COR-L47 (cell line): ENCODE measurements around the gene ADAMTS16.

Experiments used
- DNase-seq: peaks from one replicate; lab custom pipeline; 2025; lab: John Stamatoyannopoulos, UW

The ADAMTS16 gene

DNA sequence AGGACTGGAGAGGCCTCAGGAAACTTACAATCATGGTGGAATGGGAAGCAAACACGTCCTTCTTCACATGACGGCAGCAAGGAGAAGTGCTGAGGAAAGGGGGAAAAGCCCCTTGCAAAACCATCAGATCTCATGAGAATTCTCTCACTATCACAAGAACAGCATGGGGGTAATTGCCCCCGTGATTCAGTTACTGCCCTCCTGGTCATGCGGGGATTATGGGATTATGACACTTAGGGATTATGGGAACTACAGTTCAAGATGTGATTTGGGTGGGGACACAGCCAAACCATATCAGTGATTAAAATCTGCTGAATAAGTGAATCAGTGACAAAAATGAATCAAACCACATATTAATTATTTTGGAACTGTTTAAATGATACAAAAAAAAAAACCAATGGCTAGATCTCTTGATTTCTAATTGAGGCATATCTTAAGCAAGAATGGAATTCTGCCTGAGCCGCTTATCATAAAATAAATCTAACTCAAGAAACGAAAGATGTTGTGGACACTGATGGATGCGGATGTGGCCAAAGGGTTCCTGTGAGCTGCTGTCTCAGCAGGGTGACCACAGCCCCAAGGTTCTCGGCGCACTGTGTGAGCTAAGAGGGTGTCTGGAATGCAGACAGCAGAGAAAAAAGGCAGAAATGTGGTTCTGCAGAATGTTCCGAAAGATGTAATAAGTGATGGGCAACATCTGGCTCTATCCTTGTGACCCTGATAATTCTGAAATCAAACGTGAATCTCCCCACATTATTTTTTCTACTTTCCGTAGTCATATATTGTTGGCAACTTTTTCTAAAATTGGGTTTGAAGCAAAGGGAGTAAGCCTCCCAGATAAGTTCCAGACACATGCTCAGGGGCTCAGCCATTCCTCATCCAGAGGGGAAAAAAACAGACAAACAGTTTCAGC, 175.2 kb downstream of the ADAMTS16 start:
- no peak for DNase-seq

DNA sequence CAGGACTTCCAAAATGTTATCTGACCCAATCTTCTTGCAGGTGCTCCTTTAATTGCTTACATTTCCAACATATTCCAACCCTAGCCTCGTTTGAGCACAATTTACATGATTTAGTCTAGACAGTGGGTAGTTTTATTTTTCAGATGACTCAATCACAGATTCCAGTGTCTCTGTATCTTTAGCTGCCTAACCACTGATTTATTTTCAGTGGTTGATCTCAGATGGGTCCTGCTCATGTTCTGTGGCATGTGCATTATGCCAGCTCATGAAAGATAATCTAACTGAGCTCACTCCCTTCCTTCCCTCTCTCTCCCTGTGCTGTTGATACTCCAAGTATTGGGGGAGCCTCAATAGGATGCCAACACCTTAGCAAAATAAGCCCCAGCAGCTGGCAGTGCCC, 176.2 kb downstream of the ADAMTS16 start:
- no peak for DNase-seq

DNA sequence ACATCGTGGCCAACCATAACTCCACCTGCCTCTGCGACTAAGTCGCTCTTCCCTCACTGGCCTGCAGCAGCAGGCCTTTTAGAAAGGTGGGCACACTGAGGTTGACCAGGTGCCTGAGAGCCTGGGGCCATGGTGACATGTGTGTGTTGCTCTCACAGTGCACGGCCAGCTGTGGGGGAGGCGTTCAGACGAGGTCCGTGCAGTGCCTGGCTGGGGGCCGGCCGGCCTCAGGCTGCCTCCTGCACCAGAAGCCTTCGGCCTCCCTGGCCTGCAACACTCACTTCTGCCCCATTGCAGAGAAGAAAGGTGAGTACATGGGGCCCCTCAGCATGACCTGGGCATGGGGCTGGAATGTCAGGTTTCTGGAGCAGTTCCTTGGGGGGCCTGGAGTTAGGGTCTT, 177.8 kb downstream of the ADAMTS16 start:
- DNase-seq = no peak

DNA sequence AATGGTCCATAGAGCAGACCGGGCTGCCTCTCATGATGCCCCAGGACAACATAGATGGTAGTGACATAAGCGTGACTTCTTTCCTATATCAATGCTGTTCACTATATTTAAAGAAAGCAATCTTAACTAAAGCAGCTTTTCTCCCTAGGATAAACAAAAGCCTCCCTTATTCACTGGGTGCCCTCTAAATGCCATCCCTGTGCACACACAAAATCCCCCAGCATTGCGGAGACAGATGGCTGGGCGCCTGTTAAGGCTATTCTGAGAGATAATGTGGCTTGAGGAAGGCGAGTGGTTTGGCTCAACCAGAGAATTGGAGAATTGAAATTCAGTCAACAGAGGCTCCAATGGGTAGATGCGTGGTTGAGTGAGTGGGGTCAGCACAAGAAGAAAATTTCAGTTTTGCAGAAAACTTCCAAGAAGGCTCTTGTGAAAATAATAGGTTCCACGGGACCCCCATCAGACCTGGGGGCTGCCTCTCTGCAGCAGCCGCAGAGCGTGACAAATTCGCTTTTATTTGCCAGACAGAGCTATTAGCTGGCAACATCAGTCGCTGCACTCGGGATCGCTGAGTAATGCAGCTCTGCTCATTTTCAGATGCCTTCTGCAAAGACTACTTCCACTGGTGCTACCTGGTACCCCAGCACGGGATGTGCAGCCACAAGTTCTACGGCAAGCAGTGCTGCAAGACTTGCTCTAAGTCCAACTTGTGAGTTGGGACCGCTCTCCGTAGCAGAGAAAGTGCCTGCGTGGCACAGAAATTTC, 178.5 kb downstream of the ADAMTS16 start:
- no peak for DNase-seq

DNA sequence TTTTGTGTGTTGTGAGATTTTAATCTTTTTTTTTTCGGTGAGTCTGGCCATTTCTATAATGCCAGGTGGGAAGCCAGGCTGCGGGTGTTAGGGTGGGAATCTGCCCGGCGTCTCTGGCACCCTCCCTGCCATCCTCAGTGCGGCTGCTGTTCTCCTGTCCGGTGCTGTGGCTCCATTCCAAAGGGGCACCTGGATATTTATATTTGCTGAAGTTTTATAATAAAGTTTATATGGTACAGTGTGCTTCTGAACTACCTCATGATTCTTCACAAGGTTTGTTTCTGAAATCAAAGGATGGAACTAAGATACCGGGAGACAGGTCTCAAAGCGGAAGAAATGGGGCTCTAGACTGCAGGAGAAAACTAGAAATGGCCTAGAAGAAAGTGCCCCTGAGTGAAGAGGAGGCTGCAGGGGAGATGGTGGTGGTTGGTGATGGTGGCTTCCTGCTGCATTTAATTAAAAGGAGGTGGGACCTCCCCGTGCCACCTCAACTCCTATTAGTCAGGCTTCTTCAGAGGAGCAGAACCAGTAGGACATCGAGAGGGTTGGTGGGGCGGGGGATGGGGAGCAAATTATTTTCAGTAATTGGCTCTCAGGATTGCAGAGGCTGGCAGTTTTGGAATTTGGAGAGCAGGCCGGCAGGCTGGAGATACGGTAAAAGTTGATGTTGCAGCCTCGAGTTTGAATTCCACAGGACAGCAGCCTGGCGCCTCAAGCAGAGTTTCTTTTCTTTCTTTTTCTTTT, 180.1 kb downstream of the ADAMTS16 start:
- no peak for DNase-seq

DNA sequence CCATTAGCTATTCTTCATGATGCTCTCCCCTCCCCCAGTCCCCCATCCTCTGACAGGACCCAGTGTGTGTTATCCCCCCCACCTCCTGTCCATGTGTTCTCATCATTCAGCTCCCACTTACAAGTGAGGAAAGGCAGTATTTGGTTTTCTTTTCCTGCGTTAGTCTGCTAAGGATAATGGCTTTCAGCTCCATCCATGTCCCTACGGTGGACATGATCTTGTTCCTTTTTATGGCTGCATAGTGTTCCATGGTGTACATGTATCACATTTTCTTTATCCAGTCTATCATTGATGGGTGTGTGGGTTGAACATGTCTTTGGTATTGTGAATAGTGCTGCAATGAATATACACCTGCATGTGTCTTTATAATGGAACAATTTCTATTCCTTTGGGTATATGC, 181.0 kb downstream of the ADAMTS16 start:
- DNase-seq = no peak

DNA sequence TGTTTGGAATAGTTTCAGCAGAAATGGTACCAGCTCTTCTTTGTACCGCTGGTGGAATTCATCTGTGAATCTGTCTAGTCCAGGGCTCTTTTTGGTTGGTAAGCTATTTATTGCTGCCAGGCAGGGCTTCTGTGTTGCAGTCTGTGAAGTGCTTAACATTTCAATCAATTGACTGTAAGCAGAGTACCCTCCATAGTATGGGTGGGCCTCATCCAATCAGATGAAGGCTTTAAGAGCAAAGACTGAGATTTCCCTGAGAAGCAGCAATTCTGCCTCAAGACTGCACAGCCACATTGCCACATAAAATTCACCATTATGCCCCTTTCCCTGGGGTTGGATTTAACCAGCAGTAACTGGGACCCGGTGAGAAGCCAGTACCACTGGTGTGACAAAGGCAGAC, 183.4 kb downstream of the ADAMTS16 start:
- no peak for DNase-seq

DNA sequence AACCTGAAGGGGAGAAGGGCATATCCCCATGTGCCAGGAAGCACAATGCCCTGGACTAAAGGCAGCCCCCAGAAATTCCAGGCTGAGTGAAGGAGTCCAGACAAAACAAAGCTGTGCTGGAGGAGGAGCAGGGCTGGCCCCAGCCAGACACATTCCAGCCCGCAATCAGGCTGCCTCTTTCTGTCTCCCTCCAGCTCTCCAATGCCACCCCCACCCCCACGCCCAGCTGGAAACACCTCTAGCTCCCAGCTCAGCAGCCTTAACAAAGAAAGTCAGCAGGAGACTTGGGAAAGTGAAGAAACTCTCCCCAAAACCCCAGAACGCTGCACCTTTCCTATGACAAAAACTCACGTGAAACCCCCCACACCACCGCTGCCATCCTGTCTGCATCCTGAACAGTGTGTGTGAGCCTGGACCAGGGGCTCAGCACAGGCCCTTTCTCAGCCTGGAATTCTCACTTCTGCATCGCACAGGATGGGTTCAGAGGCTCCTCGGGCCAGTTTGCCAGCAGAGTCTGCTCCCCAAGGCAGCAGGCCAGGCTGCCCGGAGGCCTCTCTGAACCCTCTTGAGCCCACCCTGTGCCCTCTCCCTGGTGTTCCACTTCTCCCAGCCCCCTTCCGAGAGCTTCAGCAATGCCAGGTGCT, 186.1 kb downstream of the ADAMTS16 start:
- DNase-seq = no peak

DNA sequence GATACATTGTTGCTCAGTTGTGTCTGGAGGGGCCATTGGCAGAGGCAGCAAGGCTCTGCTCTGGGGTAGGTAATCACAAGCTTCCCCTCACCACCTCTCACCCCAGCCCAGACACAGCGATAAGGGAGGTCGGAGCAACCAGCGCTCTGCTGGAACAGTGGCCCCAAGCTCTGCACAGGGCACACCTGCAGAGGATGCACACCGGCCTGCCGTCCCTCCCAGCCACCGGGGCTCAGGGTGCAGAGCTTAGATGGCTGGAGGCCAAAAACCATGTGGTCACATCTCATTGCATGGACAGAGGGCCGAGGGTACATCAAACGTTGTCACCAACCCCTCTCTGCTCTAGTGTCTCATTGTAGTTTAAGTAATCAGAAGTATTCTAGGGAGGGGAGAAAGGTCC, 187.0 kb downstream of the ADAMTS16 start:
- no peak for DNase-seq

DNA sequence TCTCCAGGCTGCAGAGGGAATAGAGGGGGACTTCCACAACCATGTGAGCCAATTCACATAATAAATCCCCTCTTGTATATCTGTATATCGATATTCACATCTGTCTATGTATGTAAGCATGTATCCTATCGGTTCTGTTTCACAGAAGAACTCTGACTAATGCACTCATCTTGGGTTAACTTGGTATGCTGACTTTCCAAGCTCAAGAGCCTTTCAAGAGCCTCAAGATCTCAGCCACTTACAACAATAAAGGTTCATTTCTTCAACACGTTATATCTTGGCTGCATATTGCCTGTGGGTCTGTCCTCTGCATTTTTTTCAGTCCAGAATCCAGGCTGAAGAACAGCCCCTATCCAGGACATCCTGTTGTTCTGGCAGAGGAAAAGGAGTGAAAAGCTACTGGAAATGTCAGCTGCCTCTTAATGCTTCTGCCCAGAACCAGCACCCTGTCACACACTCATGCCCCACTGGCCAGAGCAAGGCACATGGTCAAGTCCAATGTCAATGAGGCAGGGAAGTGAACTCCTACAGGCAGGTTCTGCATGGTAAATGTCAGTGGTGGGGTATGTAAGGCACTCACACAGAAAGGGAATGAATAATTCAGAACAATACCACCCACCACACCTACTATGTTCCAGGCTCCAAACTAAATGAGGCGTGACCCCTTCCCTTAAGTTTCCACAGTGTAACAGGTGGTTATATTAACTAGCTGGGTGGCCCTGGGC, 190.8 kb downstream of the ADAMTS16 start:
- DNase-seq = no peak

DNA sequence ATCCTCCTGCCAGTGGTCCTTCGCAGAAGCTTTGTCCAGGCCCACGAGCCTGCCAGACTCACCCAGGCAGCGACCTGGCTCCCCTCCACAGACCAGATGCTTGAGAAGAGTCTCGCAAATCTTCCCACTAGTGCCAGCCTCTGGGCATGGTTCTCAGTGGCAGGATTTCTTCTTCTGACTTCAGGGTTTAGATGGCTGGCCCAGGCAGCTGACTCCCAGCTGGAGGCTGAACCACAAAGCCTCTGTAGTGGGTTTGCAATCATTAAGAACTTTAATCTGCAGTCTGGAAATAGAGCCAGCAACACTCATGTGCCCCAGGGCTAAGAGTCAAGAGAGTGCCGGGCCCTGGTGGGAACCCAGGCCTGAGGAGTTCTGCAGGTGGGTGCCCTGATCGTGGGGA, 191.7 kb downstream of the ADAMTS16 start:
- DNase-seq = no peak

DNA sequence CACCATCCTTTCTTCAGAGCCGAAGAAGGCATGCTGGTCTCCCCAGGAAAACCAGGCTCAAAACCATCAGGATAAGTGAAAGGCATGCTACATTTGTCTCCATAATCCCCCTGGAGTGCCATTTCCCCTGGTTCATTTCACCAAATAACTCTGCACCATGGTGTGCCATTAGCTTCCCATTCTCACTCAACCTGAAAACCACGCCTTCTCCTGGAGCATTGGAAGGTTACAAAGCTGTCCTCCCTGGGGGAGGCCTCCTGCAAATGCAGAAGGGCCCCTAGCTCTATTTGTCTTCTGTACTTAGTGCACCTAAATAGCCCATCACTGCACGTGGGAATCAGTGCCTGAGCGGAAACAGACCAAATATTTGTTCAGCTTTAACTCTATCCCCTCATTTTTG, 192.2 kb downstream of the ADAMTS16 start:
- no peak for DNase-seq

DNA sequence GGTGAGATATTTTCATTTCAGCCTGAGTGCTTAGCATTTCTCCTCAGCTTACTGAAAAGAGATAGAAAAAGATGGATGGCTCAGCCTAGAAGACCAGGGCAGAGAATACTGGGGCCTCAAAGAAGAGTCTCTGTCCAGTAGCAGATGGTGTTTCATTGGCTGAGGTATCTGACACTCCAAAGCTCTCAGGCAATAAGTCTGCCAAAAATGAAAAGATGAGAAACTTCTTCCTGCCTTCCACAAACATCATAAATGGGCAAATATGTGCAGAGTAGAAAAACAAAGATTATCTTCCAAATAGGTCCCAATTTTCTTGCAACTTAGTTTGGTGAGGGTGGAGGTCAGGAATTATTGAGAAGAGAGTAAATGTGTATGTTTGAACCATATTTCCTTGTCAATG, 195.0 kb downstream of the ADAMTS16 start:
- no peak for DNase-seq

DNA sequence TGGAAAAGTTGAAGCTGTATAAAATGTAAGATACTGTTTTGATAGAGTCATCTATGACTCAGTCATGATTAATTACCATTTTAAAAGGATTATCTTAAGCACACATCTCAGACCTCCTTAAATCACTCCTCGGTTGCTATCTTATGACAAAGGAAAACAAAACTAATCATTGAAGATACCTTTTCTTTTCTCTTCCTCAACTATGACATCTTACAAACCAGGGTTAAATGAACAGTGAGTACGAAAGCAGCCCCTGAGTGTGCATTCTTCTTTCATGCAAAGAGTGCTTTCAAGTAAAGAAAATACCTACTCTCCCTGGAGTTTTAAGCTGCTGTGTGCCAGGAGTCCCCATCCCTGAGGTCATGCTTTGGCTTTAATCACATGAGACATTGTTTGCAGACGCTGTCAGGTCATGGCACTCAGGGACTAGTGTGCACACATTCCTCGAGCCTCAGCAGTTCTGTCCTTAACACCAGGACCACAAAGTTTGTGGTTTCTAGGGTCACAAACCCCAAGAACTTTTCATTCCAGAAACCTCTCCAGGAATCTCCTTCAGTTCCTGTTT, 195.7 kb downstream of the ADAMTS16 start:
- no peak for DNase-seq

DNA sequence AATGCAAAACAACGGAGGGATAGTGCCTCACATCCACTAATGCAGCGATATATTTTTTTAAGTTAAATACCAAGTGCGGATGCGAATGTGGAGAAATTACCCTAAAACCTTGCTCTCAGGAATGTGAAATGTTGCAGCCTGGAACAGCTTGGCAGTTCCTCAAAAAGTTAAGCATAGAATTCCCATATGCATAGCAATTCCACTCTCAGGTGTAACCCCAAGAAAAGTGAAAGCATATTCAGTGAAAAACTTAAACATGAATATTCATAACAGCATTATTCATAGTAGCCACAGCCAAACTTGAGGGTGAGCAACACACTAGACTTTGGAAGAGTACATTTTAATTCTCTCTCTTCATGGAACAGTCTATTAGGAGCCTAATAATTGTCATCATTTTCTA, 199.1 kb downstream of the ADAMTS16 start:
- no peak for DNase-seq

DNA sequence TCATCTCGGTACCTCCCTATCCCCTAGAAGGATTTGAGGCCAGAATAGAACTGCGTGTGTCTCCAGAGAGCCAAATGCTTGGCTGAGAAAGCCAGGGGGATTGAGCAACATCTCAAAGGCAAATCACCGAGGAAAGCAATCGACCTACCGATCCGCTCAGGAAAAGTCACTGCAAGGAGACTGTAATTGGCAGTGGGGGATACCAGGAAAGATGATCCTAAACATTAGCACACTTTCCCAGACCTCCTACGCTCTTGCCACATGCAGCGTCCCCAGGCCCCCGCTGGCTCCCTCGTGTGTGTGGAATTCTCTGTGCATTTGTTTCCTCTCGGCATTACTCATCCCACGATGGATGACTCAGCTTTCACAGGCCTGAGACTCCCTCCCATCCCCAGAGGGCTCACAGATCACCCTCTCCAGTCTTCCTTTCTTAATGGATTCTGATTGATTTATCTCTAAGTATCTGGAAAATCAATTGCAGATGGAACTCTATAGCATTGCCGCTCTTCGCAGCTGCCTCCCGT, 200.1 kb downstream of the ADAMTS16 start:
- DNase-seq = no peak

DNA sequence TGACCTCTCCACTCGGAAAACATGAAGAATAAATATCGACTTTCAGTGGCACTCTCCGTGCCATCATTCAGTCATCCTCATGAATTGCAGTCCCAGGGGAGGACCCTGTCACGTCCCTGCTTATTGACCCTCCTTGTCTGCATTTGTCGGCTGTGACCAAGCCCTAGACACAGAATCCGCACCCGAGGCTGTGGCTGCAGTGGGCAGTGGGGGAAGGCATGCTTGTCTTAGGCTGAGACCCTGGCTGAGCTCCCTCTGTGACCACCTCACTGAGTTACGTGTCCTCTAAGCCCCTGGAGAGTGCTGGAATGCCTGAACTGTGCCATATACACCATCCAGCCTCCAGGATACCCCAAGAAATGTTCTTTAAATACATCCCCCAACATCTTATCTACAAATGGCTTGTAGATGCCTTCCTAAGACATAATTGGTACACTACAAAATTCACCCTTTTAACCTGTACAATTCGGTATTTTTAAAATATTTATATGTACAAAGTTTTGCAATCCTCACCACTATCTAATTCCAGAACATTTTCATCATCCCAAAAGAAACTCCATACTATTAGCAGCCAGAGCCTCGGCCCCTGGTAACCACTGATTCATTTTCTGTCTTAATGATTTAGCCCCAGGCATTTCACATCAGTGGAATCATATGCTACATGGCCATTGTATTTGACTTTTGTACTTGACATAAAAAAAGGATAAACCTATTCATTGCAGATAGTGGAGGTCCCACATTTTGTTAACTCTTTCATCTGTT, 201.6 kb downstream of the ADAMTS16 start:
- no peak for DNase-seq

DNA sequence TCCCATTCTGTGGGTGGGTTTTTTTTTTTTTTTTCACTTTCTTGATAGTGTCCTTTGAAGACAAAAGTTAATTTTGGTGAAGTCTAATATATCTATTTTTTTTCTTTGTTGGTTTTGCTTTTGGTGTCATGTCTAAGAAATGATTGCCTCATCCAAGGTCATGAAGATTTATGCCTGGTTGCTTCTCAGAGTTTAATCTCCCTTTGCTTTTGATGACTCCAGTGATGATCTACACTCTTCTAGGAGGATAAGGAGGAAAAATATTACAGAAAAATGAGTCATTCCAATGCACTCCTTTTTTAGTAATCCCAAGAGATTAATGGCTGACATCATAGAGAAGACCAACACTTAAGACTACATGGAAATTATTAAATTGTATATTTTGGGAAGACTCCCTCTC, 202.7 kb downstream of the ADAMTS16 start:
- DNase-seq = no peak

DNA sequence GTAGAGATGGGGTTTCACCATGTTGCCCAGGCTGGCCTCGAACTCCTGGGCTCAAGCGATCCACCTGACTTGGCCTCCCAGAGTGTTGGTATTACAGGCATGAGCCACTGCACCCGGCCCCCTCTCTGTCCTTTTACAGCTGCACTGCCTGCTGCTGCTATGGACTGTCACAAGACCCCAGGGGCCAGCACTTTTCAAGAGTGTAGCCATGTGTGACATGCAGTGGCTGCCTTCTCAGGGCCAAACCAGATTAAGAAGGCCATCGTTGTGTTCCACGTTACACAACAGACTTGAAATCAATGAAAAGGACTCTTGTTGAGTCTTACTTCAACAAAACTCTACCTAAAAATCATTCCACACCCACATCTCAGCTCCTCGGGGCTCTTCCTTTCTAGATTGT, 203.4 kb downstream of the ADAMTS16 start:
- no peak for DNase-seq

DNA sequence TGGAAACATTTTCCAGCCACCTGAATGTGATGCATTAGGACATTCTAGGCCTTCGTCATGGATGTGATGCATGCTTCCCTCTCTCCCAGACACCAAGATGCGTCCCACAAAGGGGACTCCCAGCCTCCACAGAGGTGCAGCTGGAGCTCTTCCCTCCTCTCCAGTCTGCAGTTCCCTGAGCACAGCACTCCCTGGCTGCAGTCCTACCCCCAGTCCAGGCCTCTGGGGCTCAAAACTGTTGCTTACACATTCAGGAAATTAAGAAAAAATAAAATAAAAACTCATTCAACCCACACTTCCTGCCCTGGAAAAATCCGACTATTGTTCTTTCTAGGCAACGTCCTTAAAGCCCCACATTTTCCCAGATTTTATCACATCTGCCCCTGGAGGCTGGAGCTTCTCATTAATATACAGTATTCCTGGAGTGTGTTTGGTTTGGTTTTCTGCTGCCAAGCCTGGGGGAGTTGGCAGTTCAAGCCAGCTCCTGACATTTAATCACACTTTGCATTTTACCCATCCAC, 204.0 kb downstream of the ADAMTS16 start:
- DNase-seq = no peak
